GM12873 (cell line): ENCODE measurements around the gene SMYD3.

ENCODE experiments used
- TF ChIP-seq, protein P1 (sequence below): IDR thresholded peaks from 2 replicates; pipeline ENCODE4 v1.5.1; 2012; ENCODE audit warnings: low read depth, mild to moderate bottlenecking, moderate library complexity, low read length, control low read depth; ENCODE audit not compliant: insufficient read depth; ENCODE audit errors: missing control alignments

Gene SMYD3

DNA sequence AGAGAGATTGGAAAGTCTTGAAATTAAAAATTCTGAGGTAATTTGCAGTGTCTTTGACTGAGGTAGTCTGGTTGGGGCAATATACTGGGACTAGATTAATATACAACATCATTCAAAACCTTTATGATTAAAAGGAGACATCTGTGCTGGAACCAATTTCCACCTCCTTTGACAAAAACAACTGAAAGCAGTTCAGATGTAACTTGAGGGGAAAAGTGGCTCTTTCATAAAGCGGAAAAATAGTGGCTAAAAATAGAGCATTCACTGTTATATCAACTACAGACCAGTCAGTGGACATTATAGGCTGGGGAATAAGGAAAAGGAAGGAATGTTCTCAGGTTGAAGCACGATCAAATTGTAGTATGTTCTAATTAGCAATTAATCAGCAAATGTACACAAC, 635.9 kb downstream of the SMYD3 start:
- TF ChIP-seq, protein P1, sequence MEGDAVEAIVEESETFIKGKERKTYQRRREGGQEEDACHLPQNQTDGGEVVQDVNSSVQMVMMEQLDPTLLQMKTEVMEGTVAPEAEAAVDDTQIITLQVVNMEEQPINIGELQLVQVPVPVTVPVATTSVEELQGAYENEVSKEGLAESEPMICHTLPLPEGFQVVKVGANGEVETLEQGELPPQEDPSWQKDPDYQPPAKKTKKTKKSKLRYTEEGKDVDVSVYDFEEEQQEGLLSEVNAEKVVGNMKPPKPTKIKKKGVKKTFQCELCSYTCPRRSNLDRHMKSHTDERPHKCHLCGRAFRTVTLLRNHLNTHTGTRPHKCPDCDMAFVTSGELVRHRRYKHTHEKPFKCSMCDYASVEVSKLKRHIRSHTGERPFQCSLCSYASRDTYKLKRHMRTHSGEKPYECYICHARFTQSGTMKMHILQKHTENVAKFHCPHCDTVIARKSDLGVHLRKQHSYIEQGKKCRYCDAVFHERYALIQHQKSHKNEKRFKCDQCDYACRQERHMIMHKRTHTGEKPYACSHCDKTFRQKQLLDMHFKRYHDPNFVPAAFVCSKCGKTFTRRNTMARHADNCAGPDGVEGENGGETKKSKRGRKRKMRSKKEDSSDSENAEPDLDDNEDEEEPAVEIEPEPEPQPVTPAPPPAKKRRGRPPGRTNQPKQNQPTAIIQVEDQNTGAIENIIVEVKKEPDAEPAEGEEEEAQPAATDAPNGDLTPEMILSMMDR: no peak

DNA sequence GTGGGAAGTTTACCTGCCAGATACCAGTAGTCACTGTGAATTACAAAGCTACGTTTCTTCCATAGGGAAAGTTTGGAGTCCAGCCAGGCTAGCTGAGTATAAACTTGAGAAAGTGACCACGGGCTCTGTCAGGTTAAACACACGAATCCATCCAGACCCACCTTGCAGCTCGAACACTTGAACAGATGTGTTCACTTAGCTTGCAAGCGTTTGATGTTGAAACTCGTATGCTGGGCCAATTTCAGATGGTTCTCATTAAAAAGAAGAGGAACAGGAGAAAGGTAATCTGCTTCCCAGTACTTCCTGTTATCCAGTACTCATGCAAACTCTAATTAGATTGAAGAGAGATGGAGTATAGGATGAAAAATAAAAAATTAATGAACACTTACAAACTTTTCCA, 636.4 kb downstream of the SMYD3 start:
- TF ChIP-seq, protein P1: no peak

DNA sequence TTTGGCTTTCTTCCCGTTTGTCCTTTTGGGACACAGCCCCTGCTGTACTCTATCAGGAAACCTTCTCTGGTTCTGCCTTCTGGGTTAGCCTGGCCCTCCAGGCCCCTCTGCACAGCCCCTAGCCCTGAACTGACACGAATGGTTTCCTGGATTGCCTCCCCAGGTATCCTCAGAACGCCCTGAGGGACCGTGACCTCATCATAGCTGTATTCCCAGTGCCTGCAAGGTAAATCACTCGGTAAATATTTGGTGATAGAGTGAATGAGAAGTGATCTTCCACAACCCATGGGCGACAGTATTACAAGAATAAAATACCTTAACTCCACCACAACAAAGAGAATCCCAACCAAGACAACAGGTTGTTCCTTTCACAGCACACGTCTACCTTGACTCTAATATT, 637.2 kb downstream of the SMYD3 start:
- TF ChIP-seq, protein P1: no peak

DNA sequence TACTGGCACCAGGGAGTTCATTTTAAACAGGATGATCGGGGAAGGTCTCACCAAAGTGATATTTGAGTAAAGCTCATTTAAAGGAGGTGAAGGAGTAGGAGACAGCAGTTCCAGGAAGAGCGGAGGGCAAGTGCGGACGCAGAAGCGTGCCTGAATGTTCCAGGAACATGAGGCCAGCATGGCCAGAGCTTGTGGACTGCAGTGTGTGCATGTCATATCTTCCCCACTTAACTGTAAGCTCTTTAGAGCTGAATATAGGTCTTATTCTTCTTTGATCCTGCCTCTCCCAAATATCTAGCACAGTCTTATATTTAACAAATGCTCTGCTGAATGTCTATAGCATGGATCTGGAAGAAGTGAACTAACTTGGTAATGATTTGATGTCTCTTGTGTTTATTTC, 639.3 kb downstream of the SMYD3 start:
- TF ChIP-seq, protein P1: no peak

DNA sequence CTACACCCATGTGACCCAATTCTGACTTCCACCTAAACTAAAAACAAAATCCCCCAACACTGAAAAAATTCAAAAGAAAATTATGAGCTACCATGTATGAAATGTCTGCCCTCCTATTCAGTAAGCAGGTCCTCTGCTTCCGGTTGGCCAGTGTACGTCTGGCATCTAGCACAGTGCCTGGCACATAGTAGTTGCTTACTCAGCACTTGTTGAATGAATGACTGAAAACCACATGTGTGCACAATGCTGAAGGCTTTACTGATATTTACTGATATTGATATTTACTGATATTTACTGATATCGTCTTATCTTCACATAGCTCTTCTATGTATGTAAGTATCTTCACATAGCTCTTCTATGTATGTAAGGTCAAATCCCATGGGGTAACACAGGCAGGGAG, 642.2 kb downstream of the SMYD3 start:
- TF ChIP-seq, protein P1: no peak

DNA sequence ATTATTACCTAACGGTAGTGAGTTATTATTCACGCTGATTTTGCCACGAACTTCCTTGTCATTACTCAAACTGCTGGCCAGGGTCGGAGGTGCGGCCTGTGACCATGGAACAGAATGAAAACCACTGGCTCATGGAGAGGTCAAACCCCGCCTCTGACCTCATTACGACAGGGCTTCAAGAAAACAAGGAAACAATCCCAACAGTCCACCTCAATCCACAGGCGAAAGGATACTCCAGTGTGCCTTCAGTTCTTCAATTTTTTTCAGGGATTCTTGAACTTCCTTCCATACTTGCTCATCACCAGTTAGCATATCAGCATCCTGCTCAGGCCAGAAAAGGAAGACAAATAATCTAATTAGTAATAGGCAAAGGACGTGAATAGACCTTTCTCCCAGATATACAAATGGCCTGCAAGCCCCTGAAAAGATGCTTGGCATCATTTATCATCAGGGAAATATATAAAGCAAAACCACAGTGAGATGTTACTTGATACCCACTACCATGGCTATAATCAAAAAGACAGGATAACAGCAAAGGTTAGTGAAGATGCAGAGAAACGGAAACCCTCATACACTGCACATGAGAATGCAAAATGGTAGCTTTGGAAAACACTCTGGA, 643.4 kb downstream of the SMYD3 start:
- TF ChIP-seq, protein P1: no peak

DNA sequence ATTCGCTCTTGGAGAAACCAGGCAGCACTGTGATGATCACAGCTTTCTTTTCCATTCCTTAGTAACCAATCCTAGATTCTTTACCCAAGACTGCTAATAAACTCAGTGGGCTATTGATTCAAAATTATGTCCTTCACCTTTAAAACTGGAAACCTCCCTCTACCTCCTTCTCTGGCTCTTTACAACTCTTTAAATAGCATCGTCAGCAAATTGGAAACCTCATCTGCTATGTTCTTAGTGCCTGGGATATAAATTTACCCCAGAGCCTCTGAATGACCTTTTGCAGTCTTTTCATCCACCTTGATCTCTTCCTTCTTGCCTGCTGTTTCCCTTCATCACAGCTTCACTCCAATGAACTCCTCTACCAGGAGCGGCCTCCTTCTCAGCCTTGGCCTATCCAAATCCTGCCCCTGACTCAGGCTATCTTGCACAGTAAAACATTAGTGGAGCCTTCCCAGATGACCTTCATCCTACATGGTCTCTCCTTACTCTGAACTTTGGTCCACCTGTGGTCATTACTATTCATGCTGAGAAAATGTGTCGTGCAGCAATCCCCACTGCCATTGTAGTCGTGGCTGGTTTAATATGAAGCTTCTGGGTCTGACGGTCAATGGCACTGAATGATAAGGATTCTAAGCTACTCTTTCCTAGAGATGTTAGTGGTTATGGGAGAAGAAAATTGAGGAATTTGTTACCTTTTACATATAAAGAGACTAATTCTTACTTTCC, 644.1 kb downstream of the SMYD3 start:
- TF ChIP-seq, protein P1: no peak
